Fibroblast of skin of left quadriceps (primary cell): Measurements from ENCODE around the gene RCOR2.
A peak's percentile ranks its signal among the peaks of the same experiment; 100 is the strongest.
"Not testable (repeated sequence)": the region's sequence is repeated elsewhere in the genome, so short reads cannot be mapped to it uniquely, and the experiment has no call there.

Experiments
- DNase-seq, 2 experiments: peaks; one replicate each; pipeline ENCODE4 v3.0.0-alpha.2; 2013; ENCODE audit warnings: low read depth in 2 of 2

RCOR2 gene

DNA sequence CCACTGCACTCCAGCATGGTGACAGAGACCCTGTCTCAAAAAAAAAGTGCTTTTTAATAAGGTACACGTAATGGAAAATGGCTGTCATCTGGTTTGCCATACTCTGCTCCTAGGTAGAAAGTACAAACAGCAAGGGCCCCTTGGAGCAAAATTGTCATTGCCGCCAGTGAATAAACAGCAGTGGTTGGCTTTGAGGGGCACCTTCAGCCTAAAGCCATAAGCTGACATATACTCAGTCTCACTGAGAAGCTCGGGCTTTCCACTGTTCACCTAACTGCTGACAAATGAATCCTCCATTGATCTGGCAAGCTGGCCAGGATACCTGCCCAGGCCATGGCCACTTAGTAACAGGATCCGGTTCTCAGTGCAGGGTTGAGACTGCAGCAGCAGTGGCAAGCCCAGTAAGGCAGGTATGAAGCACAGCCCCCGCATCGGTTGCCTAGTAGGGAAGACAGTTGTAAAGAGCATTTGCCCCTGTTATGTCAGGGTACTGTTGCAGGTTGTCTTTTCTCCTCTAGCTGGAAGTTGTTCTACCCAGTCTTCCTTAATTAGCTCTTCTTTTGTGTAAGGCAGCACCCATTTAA is 39.2 kb downstream of the RCOR2 start:
- no peak for DNase-seq

DNA sequence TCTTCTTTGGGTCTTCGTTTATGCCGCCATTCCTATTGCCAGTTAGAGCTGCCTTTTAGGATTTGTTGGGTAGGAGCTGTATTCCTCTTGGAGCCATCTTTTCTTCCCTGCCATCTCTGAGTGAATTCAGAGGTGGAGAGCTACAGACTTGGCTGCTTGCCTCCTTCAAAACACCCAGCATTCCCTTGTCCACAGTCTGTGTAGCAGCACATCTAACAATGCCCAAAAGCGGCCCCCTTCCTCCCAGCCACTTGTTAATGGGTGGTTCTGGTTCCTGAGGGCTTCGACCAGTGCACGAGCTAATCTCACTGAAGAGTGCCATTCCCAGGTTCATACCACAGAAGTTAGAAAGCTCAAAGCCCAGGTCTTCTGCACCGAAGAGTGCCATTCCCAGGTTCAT is 40.3 kb downstream of the RCOR2 start:
- no peak for DNase-seq

DNA sequence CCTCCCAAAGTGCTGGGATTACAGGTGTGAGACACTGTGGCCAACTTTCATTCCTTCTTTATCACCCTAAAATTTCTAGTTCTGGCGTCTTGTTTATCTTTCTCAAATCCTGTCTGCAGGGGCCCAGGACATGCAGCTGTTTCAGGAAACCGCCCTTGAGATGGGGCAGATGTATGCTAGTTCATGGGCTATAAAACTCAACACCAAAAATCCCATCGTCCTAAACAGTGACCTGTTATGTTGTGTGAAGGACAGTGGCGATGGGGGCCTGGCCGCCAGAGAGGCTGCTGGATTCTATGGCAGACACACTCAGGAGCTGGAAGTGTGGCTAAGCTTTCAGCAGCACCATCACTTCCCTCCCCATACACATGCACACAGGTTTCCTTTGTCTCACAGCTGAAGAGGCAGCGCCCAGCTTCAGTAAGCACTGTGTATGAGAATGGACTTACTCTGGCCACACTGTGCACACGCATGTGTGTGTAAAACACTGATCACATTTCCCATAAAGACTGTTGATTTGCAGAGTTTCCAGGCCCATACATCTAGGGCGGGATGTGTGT is 41.4 kb downstream of the RCOR2 start:
- no peak for DNase-seq

DNA sequence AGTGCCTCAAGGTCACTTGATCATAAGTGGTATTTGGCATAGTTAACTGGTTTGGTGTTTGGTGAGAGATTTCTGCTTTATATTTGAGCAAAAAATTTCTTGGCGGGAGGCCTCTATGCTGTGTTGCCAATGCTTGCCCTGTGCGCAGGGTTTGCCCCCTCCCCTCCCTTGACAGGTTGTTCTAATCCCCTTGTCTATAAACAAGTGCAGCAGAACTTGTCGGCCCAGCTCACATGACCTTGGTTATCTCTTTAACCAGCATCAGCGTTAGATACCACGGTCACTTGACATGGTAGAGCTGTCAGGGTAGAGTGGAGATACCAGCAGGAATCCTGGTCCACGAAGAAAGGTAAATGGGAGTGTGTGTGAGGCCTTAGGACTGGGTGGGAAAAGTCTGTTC is 42.5 kb downstream of the RCOR2 start:
- DNase-seq, result no peak

DNA sequence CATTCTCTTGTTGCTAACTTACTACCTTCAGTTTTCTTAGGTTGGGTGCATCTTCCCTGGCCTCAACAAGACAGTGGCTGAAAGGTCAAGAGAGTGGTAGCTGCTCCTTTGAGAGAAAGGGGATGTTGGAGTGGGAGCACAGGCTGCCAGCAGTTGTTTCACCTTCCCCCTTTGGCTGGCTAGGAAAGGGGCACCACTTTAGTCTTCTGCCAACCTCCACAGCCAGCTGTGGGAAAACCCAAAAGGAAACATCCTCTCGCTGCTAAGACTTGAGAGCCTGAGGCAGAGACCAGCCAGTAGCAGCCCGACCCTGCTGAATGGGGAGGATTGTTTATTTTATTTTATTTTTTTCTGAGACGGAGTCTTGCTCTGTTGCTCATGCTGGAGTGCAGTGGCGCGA is 43.7 kb downstream of the RCOR2 start:
- DNase-seq, result no peak

DNA sequence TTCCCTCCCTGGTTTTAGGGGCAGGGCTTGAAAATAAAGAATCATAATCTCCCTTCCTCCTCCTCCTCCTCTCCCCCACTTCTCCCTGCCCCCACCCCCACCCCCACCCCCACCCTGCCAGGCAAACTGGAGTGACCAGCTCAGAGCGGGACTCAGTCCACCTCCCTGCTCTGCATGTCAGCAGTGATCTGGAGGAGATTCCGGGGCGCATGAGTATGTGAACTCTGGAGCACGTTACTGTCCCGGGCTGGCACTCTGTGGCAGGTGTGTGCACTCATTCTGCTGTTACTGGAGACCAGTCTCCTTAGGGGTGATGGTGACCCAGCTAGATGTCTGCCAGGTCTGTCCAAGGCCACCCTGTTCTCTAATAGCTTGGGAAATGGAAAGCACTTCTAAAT is 44.2 kb downstream of the RCOR2 start:
- DNase-seq, result no peak

DNA sequence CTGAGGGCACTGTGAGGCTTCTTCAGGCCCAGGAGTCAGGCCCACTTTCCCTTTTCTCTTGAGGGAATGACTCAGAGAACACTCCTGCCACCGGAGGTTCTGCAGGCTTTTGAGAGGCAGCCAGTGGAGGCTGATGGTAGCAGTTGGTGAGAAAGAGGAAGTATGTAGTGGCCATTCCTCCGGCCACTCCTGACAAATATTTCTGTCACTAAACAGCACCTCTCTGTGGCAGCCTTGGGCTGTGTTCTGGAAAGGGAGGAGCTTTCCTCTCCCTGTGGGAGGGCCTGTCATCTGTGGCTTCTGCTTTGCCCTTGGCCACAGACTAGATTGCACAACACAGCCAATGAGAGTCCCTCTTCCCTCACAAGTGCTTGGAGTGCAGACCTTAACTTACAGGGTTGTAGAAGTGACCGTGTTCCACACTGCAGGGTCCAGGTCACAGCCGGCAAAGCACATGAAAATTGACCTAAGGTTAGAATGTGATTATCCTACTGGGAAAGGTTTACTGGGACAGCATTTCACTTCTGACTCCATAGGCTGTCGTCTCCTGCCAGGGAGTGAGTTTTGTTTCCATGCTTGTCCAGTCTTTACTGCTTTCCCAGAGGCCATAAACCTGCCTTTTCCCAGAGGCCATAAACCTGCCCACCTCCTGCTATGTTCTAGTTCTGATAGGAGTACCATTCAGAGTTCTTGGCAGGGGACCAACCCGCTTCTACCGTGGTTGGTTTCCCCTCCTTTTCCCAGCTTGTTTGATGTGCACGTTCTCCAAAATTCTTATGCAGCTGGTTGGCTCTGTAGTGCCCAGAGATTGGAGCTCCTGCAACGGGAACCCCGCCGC is 44.8 kb downstream of the RCOR2 start:
- peak; percentile 54 to 61 for DNase-seq

DNA sequence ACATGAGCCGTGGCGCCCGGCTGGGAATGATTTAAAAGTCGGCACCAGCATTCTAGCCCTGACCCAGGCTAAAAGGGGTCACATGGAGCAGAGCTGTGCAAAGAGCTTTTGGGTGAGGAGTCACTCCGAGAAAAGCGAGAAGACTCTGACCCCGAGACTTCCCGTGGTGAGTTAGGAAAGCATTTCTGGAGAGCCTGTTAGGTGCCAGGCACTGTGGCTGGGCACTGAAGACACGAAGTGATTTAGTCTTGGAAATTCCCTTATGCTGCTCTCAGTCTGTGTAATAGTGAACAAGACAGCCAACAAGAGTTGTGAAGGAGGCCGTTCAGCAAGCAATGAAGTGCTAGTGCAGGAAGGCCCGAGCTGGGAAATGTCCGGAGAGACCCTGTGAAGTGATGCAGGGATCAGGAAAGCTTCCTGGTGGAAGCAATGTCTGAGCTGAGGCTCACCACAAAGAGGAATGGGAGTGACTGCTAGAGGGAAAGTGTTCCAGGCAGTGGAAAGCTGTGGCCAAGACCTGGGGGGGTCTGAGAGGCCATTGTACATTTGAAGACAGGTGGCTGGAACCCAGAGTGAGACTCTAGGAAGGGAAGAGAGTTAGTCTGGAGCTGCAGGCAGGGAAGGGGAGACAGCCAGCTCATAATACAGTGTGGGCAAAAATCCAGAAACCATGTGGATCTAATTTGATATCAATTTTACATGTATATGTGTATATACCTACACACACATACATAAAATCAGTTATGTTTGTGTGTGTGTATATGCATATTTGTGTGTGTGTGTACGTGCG is 46.4 kb downstream of the RCOR2 start:
- no peak for DNase-seq

DNA sequence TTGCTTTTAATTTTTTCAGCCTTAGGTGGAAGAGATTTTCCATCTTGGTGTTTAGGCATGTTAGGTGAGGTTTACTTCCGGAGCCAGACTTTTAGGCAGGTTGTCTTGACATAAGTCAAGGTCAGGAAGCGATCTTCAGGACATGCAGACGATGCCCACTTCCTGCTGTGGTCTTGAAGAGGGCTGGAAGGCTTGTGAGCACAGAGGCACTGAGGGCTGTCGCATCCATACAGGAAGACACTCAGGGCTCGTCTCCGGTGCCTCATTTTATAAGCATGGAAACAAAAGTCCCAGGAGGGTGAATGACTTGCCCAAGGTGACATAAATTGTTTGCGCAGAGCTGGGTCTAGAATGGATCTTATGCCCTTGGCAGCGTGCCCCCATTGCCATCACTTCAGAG is 47.3 kb downstream of the RCOR2 start:
- DNase-seq, result no peak

DNA sequence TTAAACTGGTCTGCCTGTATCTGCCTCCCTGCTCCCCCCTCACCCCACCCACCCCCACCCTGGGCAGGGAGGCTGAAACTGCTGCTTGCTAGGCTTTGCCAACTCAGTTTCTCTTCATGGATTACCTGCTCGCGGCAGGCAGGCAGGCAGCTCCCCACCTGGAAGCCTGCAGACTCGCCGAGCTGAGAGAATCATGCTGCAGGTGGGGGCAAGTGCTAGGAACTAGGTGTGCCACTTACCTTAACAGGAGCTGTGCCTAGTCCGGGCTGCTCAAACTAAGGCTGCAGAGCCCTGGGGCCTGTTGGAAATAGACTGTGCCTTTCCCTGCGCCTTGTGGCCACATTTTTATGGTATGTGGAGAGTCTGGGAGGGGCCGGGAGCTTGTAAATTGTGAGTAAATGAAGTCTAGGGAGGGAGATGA is 47.8 kb downstream of the RCOR2 start:
- no peak for DNase-seq

DNA sequence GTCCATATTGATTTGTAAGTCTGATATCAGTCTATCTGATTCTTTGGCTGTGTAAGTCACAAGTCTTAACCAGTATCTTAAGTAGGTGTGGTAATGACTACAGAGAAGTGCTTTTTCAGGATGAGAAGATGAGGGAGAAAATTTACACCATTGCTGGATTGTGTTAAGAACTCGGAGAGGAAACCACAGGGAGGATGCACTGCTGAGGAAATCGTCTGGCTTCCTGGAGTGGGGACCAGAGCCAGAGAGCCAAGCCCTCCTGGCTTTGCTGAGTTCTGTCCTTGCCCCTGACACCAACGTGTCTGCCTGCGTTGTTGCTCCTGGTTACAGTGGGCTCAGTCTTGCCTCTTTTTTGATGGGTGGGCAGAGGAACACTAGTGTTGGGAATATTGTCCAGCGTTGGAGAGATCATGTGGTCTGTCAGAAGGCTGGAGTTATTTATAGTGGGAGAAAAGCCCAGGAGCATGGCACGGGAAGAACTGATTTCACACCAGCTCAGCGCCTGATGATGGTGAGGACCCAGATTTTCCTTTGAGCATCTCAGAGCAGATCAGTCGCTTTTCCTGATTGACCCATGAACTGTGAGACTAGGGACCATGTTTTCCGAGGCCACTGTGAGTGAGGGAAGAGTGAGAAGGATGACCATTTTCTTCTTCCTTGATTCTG is 48.4 kb downstream of the RCOR2 start:
- DNase-seq, result no peak

DNA sequence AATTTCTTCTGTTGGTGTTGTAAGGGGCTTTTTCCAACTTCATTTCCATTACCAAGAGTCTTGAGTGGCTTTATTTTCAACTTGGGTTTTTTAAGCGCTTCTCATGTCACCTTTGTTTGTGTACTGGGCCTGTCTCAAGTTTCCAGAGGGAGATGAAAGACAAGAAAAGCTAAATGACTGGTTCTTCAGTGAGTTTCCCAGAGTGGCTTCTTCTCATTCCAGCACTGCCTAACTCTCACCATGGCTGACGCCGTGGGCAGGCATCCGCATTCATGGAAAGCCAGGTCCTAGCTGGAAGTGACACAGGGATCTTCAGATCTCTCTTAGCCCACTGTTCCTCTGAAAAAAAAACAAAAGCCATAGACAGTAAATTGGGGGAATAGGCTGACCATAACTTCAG is 49.5 kb downstream of the RCOR2 start:
- no peak for DNase-seq

DNA sequence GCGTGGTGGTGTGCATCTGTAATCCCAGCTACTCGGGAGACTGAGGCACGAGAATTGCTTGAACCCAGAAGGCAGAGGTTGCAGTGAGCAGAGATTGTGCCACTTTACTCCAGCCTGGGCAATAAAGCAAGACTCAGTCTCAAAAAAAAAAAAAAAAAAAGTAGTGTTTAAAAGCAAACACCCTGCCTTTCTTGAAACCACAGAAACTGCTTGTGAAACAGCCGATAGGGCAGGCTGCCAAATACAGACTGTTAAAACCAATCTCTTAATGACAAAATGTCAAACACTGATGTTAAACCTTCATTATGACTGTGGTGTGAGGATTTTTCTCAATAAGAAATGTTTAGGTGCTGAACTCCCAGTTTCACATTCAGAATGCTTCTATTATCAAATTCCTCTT is 50.8 kb downstream of the RCOR2 start:
- peak; percentile 44 to 50 for DNase-seq

DNA sequence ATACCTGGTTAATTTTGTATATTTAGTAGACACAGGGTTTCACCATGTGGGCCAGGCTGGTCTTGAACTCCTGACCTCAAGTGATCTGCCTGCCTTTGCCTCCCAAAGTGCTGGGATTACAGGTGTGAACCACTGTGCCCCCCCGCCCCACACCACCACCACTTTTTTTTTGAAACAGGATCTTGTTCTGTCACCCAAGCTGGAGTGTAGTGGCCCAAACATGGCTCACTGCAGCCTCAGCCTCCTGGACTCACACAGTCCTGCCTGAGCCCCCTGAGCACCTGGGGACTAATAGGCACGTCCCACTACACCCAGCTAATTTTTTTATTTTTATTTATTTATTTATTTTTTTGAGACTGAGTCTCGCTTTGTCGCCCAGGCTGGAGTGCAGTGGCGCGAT is 53.3 kb downstream of the RCOR2 start:
- not testable (repeated sequence) for DNase-seq

DNA sequence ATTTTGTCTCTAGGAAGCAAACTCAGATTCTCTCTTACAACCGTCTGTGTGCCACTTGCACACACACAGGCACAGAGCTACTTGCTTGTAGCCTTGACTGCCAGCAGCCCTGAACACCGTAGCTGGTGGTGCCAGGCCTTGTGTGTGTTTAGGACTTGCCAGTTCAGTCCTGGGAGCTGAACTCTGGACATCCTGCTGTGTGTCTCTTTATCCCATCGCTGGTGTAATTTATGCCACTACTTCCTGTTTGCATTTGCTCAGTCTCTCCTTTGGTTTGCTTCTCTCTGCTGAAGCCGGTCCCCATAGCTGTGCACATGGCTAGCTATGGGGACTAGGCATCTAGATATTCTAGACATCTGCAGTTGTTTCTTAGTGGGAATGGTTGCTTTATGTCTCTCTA is 54.0 kb downstream of the RCOR2 start:
- DNase-seq, result no peak
